Heart left ventricle (tissue), 16 donors: ENCODE measurements around the gene DCUN1D2. TPM values are rescaled to one million over a fixed set of nuclear protein-coding genes. Genes with fewer than 3 reads are reported as not detected.

ENCODE experiments used
- ATAC-seq, 4 donors: fragments of 200-7000 bp; cut with Tn5 transposase; one replicate each; pipeline ENCODE4 v1.9.1; 2020 to 2022; ENCODE audit warnings: moderate library complexity in 4 of 4, mild to moderate bottlenecking in 3 of 4, moderate number of reproducible peaks in 1 of 4
- DNase-seq, 5 donors: peaks; one replicate each; pipeline ENCODE4 v3.0.0-alpha.2; 2020
- H3K27ac ChIP-seq, 12 donors: fragments of 200-600 bp; sonication (generic) in 4 of 12; one replicate each; pipeline versions ENCODE4 v1.5.0 to v1.8.0; 2016 to 2022; ENCODE audit warnings: mild to moderate bottlenecking in 2 of 12
- H3K27me3 ChIP-seq, 9 donors: fragments of 200-600 bp; sonication (generic) in 2 of 9; one replicate each; pipeline versions ENCODE4 v1.5.1 to v1.8.0; 2016 to 2022; ENCODE audit warnings: mild to moderate bottlenecking in 3 of 9
- H3K36me3 ChIP-seq, 9 donors: fragments of 200-600 bp; sonication (generic) in 2 of 9; one replicate each; pipeline versions ENCODE4 v1.5.0 to v1.8.0; 2018 to 2022; ENCODE audit warnings: mild to moderate bottlenecking in 2 of 9
- H3K4me1 ChIP-seq, 12 donors: fragments of 200-600 bp; sonication (generic) in 4 of 12; one replicate each; pipeline versions ENCODE4 v1.5.0 to v1.8.0; 2016 to 2022; ENCODE audit warnings: mild to moderate bottlenecking in 3 of 12
- H3K4me3 ChIP-seq, 12 donors: fragments of 200-600 bp; sonication (generic) in 4 of 12; one replicate each; pipeline versions ENCODE4 v1.5.0 to v1.8.0; 2017 to 2022; ENCODE audit warnings: mild to moderate bottlenecking in 9 of 12, moderate library complexity in 4 of 12
- H3K9me3 ChIP-seq, 12 donors: fragments of 200-600 bp; sonication (generic) in 4 of 12; one replicate each; pipeline versions ENCODE4 v1.5.0 to v1.8.0; 2016 to 2022; ENCODE audit warnings: mild to moderate bottlenecking in 1 of 12
- POLR2A ChIP-seq, 2 donors: fragments of 450-650 bp; IDR thresholded peaks; one replicate each; pipeline ENCODE4 v1.6.1; 2017; ENCODE audit warnings: antibody characterized with exemption in 2 of 2, mild to moderate bottlenecking in 2 of 2, moderate library complexity in 2 of 2
- WGBS, 4 donors: extraction: QIAGEN DNeasy Blood & Tissue Kit in 2 of 4; methylation state at CpG; one replicate each; pipeline versions ENCODE4 v1.1.5 to v1.1.7; 2013 to 2018; 5-methylcytosine and 5-hydroxymethylcytosine counted together
- intact Hi-C, 10 donors: fragments of 100-400 bp; cut with DNase I; formaldehyde crosslinking; loops; one replicate each; pipeline versions ENCODE4 v1.11.1 to v1.14.2; 2022
- polyA plus RNA-seq, 2 donors: library from polyadenylated mRNA; stranded (reverse); fragments of 200-250 nt; gene quantifications; one replicate each; pipeline ENCODE4 v1.2.3, GENCODE V29; 2013
- total RNA-seq, 9 donors: library from RNA; depleted of rRNA in 2 of 9; stranded (reverse); fragments of >200 nt in 2 of 9; fragmentation: NEBNext Ultra II Directional in 3 of 9; extraction: Animal tissue kit (Norgen Biotek cat#: 25700) in 3 of 9; gene quantifications; one replicate each; pipeline versions ENCODE4 v1.1.0 to v1.2.4, GENCODE V29; 2016 to 2023
- TF ChIP-seq, protein P1 (sequence below), 12 donors: fragments of 200-600 bp; sonication (generic) in 4 of 12; IDR thresholded peaks; one replicate each; pipeline versions ENCODE4 v1.5.0 to v1.8.0; 2018 to 2022; ENCODE audit warnings: antibody characterized with exemption in 12 of 12, mild to moderate bottlenecking in 5 of 12
- donor health status: ischemic (EF 13 %, LVEDD 7.1; RV severe dilation, severe dysfunction).
- donor health status: healthy with polysubstance abuse.
- donor health status: DM: no; HTN: yes; CAD: no.
- donor health status: DM: no; HTN: no; CAD: no.
- donor health status: ischemic (EF 25% LVEDD 6.9; RV normal size, moderate dysfunction).
- donor health status: ischemic (EF 25% LVEDD 5.7; RV mildly dilated, moderate dysfunction).
- donor health status: healthy.
- donor health status: DM: yes; HTN: yes; CAD: no.
- donor health status: ischemic (EF 35%, LVEDD 5.7; RV mildly dilated, moderate dysfunction).
- donor health status: nonischemic (EF 11% LVEDD 7.7; RV severe dilation, severe dysfunction).
- donor health status: DM: yes; HTN: yes; CAD: no.
- donor health status: PGD.
- donor health status: ischemic (EF 29% LVEDD 5.4; RV normal size, mild dysfunction).
- donor health status: nonischemic (EF 23%, LVEDD 6.1; RV moderate dilation, normal function).

DCUN1D2 gene
- total and polyA plus RNA-seq, 11 donors, result 68.7 to 247 (median 153) TPM

DNA sequence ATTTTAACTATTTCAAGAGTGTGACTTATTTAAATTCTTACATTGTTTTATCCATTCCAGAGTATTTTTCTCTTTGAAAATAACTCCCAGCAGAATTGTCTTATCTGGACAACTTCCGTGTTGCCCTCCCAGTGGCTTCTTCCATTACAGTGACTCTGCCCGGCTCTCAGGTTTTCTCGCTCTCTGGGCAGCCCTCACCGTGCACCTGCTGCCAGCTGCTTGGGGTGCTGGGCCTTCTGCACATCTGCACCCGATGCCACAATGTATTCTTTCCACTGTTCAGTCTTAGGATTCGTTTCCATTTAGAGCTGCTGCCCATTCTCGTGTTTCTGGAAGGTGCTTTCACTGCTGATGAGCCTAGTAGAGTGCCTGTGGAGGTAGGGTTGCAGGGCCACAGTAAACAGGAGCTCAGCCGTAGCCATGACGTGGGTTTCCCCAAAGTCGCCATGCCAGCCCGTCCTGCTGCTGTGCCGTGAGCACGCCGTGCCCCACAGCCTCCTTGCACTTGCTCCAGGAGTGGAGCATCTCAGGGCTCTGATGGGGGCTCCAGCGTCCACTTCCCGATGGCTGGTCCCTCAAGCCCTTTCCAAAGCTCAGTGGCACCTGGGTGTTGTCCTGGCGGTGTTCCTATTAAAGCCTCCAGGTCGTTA is 46.1 kb upstream of the DCUN1D2 start:
- Histone ChIP-seq H3K4me3 (no peak overlapping the region), H3K4me1 (peaks cover 0 to 14% (median 4%) of the 10 kb centered on the region in 12 donors), H3K9me3 (no peaks in the 10 kb centered on the region), H3K27me3 (no peaks in the 10 kb centered on the region), H3K27ac (no peak overlapping the region), H3K36me3 (peaks cover 0 to 75% (median 41%) of the 10 kb centered on the region in 9 donors)
- no peak for ATAC-seq
- no peak for DNase-seq
- intact Hi-C loops, result no loop called here
- TF ChIP-seq, protein P1, sequence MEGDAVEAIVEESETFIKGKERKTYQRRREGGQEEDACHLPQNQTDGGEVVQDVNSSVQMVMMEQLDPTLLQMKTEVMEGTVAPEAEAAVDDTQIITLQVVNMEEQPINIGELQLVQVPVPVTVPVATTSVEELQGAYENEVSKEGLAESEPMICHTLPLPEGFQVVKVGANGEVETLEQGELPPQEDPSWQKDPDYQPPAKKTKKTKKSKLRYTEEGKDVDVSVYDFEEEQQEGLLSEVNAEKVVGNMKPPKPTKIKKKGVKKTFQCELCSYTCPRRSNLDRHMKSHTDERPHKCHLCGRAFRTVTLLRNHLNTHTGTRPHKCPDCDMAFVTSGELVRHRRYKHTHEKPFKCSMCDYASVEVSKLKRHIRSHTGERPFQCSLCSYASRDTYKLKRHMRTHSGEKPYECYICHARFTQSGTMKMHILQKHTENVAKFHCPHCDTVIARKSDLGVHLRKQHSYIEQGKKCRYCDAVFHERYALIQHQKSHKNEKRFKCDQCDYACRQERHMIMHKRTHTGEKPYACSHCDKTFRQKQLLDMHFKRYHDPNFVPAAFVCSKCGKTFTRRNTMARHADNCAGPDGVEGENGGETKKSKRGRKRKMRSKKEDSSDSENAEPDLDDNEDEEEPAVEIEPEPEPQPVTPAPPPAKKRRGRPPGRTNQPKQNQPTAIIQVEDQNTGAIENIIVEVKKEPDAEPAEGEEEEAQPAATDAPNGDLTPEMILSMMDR (IDR thresholded peaks at IDR 0.05), result no peak
- no peak for TF ChIP-seq POLR2A (IDR thresholded peaks at IDR 0.05)
- 91 to 95% (median 93%) methylated on average over 18 of the region's 18 CpGs for WGBS, 4 donors

DNA sequence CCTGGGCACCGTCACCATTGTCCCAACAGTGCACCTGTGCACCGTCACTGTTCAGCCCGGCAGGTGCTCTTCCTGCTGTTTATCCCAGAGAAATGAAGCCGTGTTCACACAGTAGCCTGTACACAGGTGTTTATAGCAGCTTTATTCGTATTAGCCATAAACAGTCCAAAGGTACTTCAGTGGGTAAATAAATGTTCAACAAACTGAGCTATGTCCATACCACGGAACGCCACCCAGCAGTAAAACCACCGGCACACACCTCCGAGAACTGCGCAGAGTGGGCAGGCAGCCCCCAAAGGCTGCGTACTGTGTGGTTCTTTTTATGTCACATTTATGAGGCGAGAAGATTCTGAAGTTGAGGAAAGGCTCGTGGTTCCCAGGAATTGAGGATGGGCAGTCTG is 44.9 kb upstream of the DCUN1D2 start:
- no peak overlapping the region for H3K27ac ChIP-seq
- H3K4me1 ChIP-seq, result peaks cover 0 to 14% (median 4%) of the 10 kb centered on the region in 12 donors
- H3K36me3 ChIP-seq, result peaks cover 0 to 79% (median 48%) of the 10 kb centered on the region in 9 donors
- no peak for DNase-seq
- H3K4me3 ChIP-seq, result no peak overlapping the region
- no peaks in the 10 kb centered on the region for H3K27me3 ChIP-seq
- intact Hi-C loops, result no loop called here
- no peaks in the 10 kb centered on the region for H3K9me3 ChIP-seq
- WGBS, 4 donors, result 94 to 97% (median 95%) methylated on average over 13 of the region's 13 CpGs
- TF ChIP-seq POLR2A (IDR thresholded peaks at IDR 0.05), result no peak
- TF ChIP-seq, protein P1 (IDR thresholded peaks at IDR 0.05), result no peak
- no peak for ATAC-seq

DNA sequence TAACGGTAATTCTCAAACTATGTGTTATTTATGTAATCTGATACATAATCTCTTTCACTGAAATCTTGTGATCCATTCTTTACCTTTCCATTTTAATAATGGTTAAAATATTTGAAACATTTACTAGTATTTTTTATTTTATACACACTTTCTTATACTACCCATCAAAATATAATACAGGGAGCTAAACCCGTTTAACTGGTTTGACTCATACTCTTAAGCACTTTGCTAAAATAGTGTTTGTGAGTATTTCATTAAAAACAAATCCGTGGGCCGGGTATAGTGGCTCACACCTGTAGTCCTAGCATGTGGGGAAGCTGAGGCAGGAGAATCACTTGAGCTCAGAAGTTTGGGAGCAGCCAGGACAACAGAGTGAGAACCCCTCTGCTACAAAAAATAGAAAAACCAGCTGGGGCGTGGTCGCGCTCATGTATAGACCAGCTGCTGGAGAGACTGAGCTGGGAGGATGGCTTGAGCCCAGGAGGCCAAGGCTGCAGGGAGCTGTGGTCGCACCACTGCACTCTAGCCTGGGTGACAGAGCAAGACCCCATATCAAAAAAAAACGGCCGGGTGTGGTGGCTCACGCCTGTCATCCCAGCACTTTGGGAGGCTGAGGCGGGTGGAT is 43.8 kb upstream of the DCUN1D2 start:
- DNase-seq, result no peak
- H3K27ac ChIP-seq, result peak overlapping the region in 1 of 12 donors; percentile 66
- no peak for ATAC-seq
- H3K9me3 ChIP-seq, result no peaks in the 10 kb centered on the region
- peaks cover 0 to 79% (median 51%) of the 10 kb centered on the region in 9 donors for H3K36me3 ChIP-seq
- peaks cover 0 to 14% (median 4%) of the 10 kb centered on the region in 12 donors for H3K4me1 ChIP-seq
- H3K27me3 ChIP-seq, result no peaks in the 10 kb centered on the region
- 97 to 98% (median 98%) methylated on average over 12 of the region's 12 CpGs for WGBS, 4 donors
- no peak for TF ChIP-seq POLR2A (IDR thresholded peaks at IDR 0.05)
- TF ChIP-seq, protein P1 (IDR thresholded peaks at IDR 0.05), result no peak
- intact Hi-C loops, result no loop called here
- no peak overlapping the region for H3K4me3 ChIP-seq

DNA sequence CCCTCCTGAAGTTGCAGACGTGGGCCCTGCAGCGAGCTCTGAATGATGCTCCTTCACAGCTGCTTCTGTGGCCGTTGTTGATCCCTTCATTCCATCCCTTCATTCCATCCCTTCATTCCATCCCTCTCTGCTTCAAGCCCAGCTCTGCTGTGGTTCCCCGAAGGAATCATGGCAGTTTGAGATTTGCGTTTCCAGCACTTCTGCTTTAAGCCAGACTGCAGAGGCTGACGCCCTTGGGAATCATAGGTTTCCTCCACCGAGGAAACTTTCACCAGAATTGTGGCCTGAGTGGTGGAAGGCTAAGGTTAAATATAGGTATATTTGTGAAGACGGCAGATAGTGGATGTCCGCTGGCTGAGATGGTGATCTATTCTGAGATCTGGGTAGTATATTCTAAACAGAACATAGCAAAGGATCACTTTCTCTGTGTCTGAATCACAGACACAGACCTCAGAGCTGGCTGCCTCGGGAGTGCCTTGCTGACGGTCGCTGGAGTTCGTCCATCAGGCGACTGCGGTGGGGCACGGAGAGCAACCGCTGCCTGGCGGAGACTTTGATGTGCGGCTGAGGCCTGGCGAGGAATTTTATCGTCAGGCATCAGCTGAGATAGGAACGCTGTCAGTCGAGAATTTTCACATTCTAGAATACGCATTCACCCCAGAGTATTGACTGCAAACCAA is 42.8 kb upstream of the DCUN1D2 start:
- ATAC-seq (peak in 3 of 4 donors; percentile 59 to 65 (median 63)), DNase-seq (peak in 2 of 5 donors; percentile 53 to 57)
- Histone ChIP-seq H3K36me3 (peaks cover 0 to 79% (median 52%) of the 10 kb centered on the region in 9 donors), H3K27ac (peak overlapping the region in 8 of 12 donors; percentile 22 to 66 (median 44)), H3K4me1 (peaks cover 0 to 15% (median 4%) of the 10 kb centered on the region in 12 donors), H3K27me3 (no peaks in the 10 kb centered on the region), H3K4me3 (no peak overlapping the region), H3K9me3 (no peaks in the 10 kb centered on the region)
- TF ChIP-seq, protein P1 (IDR thresholded peaks at IDR 0.05), result no peak
- TF ChIP-seq POLR2A (IDR thresholded peaks at IDR 0.05), result no peak
- intact Hi-C loops, result no loop called here
- 48 to 63% (median 51%) methylated on average over 24 of the region's 24 CpGs for WGBS, 4 donors
